Glutamatergic neuron (in vitro differentiated cells): ENCODE results near the gene DIDO1. TPM values are rescaled to one million over a fixed set of nuclear protein-coding genes. Genes with fewer than 3 reads are reported as not detected.

Experiments used
- DNase-seq: peaks from one replicate; pipeline ENCODE4 v3.0.0; 2022
- H3K27ac Mint-ChIP-seq: one replicate; pipeline ENCODE4 v1.8.0; 2020; ENCODE audit warnings: mild to moderate bottlenecking, mixed read lengths, inconsistent platforms; ENCODE audit not compliant: unreplicated experiment
- H3K27me3 Mint-ChIP-seq: one replicate; pipeline ENCODE4 v1.8.0; 2020; ENCODE audit warnings: mild to moderate bottlenecking, moderate library complexity, mixed read lengths, inconsistent platforms; ENCODE audit not compliant: unreplicated experiment
- H3K36me3 Mint-ChIP-seq: one replicate; pipeline ENCODE4 v1.8.0; 2020; ENCODE audit warnings: mild to moderate bottlenecking, mixed read lengths, inconsistent platforms; ENCODE audit not compliant: unreplicated experiment
- H3K4me1 Mint-ChIP-seq: one replicate; pipeline ENCODE4 v1.8.0; 2020; ENCODE audit warnings: mild to moderate bottlenecking, low read depth, mixed read lengths, inconsistent platforms; ENCODE audit not compliant: unreplicated experiment
- H3K4me3 Mint-ChIP-seq: one replicate; pipeline ENCODE4 v1.8.0; 2020; ENCODE audit warnings: mild to moderate bottlenecking, mixed read lengths, inconsistent platforms; ENCODE audit not compliant: unreplicated experiment
- H3K9me3 Mint-ChIP-seq: one replicate; pipeline ENCODE4 v1.8.0; 2020; ENCODE audit warnings: mild to moderate bottlenecking, moderate library complexity, mixed read lengths, inconsistent platforms; ENCODE audit not compliant: unreplicated experiment
- total RNA-seq: library from RNA; stranded (reverse); fragmentation: NEBNext Ultra II Directional; extraction: Animal tissue kit (Norgen Biotek cat#: 25700); gene quantifications from one replicate; pipeline ENCODE4 v1.2.1, GENCODE V29; 2021; ENCODE audit not compliant: unreplicated experiment
- TF ChIP-seq, protein P1 (sequence below): fragments of 200-600 bp; sonication (generic); IDR thresholded peaks from one replicate; pipeline ENCODE4 v1.5.0; 2021; ENCODE audit not compliant: partially characterized antibody, unreplicated experiment

The DIDO1 gene
- total RNA-seq, 1 donor from 2014 or later = 77.8 TPM

DNA sequence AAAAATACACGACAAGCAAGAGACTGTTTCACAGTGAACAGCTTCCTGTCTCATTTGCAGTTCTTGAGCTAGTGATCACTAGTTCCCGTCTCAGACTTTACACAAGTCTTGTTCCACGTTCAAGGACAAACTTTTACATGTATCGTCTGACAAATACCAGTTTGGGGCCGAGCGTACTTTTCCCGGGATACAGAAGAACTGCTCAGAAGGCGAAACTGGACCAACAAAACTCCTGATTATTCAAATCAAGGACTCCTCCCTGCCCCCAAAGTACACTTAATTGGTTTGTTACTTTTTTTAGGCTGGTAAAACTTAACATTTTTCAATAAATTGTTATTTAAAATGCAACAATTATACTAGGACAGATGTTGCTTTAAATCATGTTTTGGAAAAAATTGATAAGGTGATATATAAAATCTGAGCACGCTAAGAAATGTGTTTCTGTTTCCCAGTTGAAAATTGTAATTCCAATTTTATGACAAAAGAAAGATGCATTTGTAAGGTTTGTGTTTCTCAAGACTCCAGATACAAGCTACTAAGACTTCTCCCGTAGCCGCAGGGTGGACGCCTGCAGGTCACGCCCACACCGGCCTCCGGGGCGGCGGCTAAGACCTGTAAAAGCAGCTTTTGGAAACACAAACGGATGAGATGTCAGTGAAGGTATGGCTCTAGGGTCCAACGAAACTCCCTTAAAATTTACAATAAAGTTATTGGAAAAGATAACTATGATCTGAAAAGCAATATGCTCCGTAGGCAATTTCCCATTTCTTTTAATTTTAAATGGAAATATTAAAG, 47.9 kb downstream of the DIDO1 start:
- TF ChIP-seq, protein P1, sequence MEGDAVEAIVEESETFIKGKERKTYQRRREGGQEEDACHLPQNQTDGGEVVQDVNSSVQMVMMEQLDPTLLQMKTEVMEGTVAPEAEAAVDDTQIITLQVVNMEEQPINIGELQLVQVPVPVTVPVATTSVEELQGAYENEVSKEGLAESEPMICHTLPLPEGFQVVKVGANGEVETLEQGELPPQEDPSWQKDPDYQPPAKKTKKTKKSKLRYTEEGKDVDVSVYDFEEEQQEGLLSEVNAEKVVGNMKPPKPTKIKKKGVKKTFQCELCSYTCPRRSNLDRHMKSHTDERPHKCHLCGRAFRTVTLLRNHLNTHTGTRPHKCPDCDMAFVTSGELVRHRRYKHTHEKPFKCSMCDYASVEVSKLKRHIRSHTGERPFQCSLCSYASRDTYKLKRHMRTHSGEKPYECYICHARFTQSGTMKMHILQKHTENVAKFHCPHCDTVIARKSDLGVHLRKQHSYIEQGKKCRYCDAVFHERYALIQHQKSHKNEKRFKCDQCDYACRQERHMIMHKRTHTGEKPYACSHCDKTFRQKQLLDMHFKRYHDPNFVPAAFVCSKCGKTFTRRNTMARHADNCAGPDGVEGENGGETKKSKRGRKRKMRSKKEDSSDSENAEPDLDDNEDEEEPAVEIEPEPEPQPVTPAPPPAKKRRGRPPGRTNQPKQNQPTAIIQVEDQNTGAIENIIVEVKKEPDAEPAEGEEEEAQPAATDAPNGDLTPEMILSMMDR = no peak
- Mint-ChIP-seq H3K4me1 (peaks cover 12% of the 10 kb centered on the region), H3K4me3 (no peak overlapping the region), H3K36me3 (peaks cover 10% of the 10 kb centered on the region), H3K27me3 (peaks cover 3% of the 10 kb centered on the region), H3K9me3 (peaks cover 7% of the 10 kb centered on the region), H3K27ac (no peak overlapping the region)
- no peak for DNase-seq

DNA sequence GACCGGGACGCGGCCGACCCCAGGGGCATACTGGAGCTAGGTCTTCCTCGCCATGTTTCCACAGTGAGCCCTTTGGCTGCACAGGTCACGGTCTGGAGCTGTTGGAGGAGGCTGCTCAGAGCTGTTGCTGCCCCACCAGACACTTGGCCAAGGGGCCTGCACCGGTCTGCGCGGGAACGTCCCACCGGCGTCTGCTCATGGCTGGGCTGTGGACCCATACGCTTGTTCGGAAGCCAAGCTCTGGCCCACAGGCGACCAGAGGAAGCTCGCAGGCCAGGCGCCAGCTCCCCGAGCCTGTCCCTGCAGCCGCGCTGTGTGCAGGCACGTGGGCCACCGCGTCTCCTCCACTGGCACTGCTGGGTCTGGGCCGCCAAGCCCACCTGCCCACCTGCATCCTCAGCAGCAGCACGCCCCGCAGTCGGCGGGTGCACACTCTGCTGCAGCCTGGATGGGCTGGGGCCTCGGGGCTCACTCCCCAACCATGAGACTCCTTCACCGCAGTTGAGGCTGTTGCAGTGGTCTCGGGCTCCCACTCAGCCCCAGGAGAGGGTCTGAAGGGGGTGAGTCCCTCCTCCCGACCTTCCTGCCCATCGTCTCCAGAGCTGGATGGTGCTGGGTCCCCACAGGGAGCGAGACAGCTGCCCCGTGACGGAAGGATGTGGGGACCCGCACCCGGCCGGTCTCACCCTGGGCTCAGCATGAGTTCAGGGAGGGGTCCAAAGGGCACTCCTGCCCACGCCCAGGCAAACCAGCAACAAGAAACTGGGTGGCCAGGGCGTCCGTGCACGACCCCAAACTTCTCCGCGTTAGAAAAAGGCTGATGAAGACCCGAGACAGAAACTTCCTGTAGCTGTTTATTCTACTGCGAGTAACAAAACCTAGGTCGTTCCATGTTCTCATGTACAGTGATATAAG, 49.1 kb downstream of the DIDO1 start:
- no peak overlapping the region for H3K4me3 Mint-ChIP-seq
- H3K36me3 Mint-ChIP-seq = peaks cover 8% of the 10 kb centered on the region
- TF ChIP-seq, protein P1 = no peak
- peaks cover 12% of the 10 kb centered on the region for H3K4me1 Mint-ChIP-seq
- H3K27ac Mint-ChIP-seq = no peak overlapping the region
- peaks cover 3% of the 10 kb centered on the region for H3K27me3 Mint-ChIP-seq
- DNase-seq = no peak
- peaks cover 8% of the 10 kb centered on the region for H3K9me3 Mint-ChIP-seq

DNA sequence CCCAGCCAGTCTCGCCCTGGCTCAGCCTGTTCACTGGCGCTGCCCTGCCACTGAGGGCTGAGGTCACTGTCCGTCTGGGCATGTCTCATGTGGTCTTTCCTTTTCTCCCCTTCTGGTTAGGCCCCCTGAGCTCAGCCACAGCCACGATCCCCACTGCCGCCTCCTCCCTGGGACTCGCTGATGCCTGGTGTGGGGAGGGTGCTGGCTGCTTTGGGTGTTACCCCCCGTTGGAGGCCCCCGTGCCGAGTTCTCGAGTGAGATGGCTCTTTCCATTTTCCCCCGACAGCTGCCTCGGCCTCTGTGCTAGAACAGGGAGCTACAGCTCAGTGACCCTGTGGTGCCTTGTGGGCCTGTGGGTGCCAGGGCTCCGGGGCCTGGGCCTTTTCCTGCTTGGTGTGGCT, 49.8 kb downstream of the DIDO1 start:
- DNase-seq = no peak
- no peak overlapping the region for H3K27ac Mint-ChIP-seq
- peaks cover 3% of the 10 kb centered on the region for H3K36me3 Mint-ChIP-seq
- H3K4me1 Mint-ChIP-seq = peaks cover 12% of the 10 kb centered on the region
- H3K9me3 Mint-ChIP-seq = peaks cover 3% of the 10 kb centered on the region
- no peak overlapping the region for H3K4me3 Mint-ChIP-seq
- H3K27me3 Mint-ChIP-seq = peaks cover 2% of the 10 kb centered on the region
- TF ChIP-seq, protein P1 = no peak

DNA sequence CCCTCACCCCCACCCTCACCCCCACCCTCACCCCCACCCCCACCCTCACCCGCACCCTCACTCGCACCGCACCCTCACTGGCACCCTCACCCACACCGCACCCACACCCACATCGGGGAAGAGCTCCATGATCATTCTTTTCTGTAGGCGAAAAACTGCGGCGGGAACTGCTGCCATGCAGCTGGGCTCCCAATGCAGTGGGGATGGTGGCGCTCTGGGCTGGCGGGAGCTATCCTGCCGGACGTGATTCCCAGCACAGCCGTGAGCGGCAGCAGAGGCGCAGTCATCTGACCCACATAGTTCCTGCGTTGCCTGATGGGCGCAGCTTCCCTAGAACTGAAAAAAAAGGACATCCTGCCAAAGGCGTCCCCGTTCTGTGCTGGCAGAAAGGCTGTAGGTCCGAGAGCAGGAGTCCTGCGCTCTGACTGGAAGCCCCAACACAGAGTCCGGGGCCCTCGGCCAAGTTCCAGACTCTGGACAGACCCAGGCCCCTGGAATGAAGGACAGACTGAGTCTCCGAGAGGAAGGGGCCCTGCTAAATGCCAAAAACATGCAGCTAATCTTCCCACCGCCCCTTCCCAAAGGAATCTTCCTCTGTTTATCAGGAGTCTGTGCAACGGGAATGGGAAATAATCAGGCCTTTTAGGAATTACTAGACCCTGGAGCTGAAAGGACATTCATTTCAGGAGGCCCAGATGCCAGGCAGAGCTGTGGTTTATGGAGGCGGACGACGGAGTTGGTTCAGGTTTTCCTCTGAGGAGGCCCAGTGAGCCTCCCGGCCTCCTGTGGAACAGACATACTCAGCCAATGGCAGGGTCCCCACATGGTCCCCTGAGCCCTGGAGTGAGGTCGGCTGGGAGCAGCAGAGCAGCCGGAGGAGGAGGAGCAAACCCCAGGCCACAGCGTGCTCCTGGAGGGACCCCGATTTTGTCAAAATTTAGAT, 50.6 kb downstream of the DIDO1 start:
- TF ChIP-seq, protein P1 = no peak
- Mint-ChIP-seq H3K4me1 (peaks cover 12% of the 10 kb centered on the region), H3K27ac (no peak overlapping the region), H3K4me3 (no peak overlapping the region), H3K9me3 (peaks cover 5% of the 10 kb centered on the region), H3K36me3 (no peaks in the 10 kb centered on the region), H3K27me3 (no peaks in the 10 kb centered on the region)
- peak; percentile 79 for DNase-seq
